Prostate gland (tissue), 2 donors: ENCODE results near the gene BRDT.

ENCODE experiments used
- POLR2A ChIP-seq: fragments of 450-650 bp; IDR thresholded peaks from one replicate; pipeline ENCODE4 v1.6.1; 2016; ENCODE audit warnings: antibody characterized with exemption, mild to moderate bottlenecking
- POLR2AphosphoS5 ChIP-seq: sonication (generic); formaldehyde crosslinking; IDR thresholded peaks from one replicate; pipeline ENCODE4 v1.6.1; 2017; ENCODE audit warnings: antibody characterized with exemption
- TF ChIP-seq, protein P1 (sequence below), 4 experiments: fragments of 200-600 bp in 2 of 4; fragments of 450-650 bp in 2 of 4; sonication (generic) in 2 of 4; IDR thresholded peaks; 1 replicate in 3 of 4; 2 replicates in 1 of 4; pipeline ENCODE4 v1.5.1; 2016 to 2019; ENCODE audit warnings: antibody characterized with exemption in 4 of 4, mild to moderate bottlenecking in 2 of 4, moderate library complexity in 2 of 4

DNA sequence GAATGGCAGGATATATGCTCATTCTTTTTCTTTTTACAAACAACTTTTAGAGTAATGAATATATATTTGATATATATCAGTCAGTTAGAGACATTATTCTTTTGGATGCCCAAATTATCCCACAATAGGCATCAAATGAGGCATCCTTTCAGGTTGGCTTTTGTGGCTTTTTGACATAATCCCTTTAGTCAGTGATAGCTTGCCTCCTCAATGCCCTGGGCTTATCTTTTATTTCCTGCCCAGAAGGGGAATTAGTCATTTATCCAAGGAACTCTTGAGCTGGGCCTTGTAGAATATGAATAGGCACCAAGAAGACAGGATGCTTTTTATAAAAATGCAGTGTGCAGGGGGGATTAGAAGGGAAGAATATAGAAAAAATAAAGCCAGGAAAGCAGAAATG lies 102.7 kb downstream of the BRDT start:
- TF ChIP-seq POLR2A, result no peak
- TF ChIP-seq, protein P1, sequence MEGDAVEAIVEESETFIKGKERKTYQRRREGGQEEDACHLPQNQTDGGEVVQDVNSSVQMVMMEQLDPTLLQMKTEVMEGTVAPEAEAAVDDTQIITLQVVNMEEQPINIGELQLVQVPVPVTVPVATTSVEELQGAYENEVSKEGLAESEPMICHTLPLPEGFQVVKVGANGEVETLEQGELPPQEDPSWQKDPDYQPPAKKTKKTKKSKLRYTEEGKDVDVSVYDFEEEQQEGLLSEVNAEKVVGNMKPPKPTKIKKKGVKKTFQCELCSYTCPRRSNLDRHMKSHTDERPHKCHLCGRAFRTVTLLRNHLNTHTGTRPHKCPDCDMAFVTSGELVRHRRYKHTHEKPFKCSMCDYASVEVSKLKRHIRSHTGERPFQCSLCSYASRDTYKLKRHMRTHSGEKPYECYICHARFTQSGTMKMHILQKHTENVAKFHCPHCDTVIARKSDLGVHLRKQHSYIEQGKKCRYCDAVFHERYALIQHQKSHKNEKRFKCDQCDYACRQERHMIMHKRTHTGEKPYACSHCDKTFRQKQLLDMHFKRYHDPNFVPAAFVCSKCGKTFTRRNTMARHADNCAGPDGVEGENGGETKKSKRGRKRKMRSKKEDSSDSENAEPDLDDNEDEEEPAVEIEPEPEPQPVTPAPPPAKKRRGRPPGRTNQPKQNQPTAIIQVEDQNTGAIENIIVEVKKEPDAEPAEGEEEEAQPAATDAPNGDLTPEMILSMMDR (IDR thresholded peaks at IDR 0.05), result no peak
- TF ChIP-seq POLR2AphosphoS5, result no peak
